HepG2 (cell line): ENCODE measurements around the gene FIS1. TPM values are rescaled to one million over a fixed set of nuclear protein-coding genes. Genes with fewer than 3 reads are reported as not detected.

Experiments used
- HMGA1 ChIP-seq: sonication (generic); formaldehyde crosslinking; conservative IDR thresholded peaks from 2 replicates; pipeline ENCODE4 v1.4.0; 2020; ENCODE audit warnings: missing genetic modification reagents
- NCOA1 ChIP-seq: sonication (generic); formaldehyde crosslinking; IDR thresholded peaks from 2 replicates; pipeline ENCODE4 v1.9.0; 2021; ENCODE audit warnings: missing genetic modification reagents
- NFAT5 ChIP-seq: sonication (generic); formaldehyde crosslinking; IDR thresholded peaks from 2 replicates; pipeline ENCODE4 v1.4.0; 2020; ENCODE audit warnings: missing genetic modification reagents
- PHF21A ChIP-seq: sonication (generic); formaldehyde crosslinking; IDR thresholded peaks from 2 replicates; pipeline ENCODE4 v1.5.0; 2020; ENCODE audit warnings: mild to moderate bottlenecking, missing genetic modification reagents
- RFX3 ChIP-seq: IDR thresholded peaks from 2 replicates; pipeline ENCODE4 v1.6.1; 2016; ENCODE audit warnings: missing biosample characterization, missing genetic modification reagents
- TBL1XR1 ChIP-seq: fragments of 150-350 bp; IDR thresholded peaks from 2 replicates; pipeline ENCODE4 v1.6.1; 2014; ENCODE audit warnings: borderline replicate concordance, low read length; ENCODE audit not compliant: partially characterized antibody
- ZBTB7B ChIP-seq: sonication (generic); formaldehyde crosslinking; IDR thresholded peaks from 2 replicates; pipeline ENCODE4 v1.4.0; 2020; ENCODE audit warnings: missing genetic modification reagents
- ZNF18 ChIP-seq: sonication (generic); formaldehyde crosslinking; IDR thresholded peaks from 2 replicates; pipeline ENCODE4 v1.8.0; 2022; ENCODE audit warnings: mild to moderate bottlenecking, missing genetic modification reagents; ENCODE audit not compliant: insufficient replicate concordance
- ZNF24 ChIP-seq: fragments of 450-650 bp; IDR thresholded peaks from 2 replicates; pipeline ENCODE4 v1.6.1; 2017; ENCODE audit warnings: antibody characterized with exemption, mild to moderate bottlenecking
- ZNF609 ChIP-seq: sonication (generic); formaldehyde crosslinking; IDR thresholded peaks from 2 replicates; pipeline ENCODE4 v1.4.0; 2020; ENCODE audit warnings: mild to moderate bottlenecking, missing genetic modification reagents, borderline replicate concordance
- ZZZ3 ChIP-seq: sonication (generic); formaldehyde crosslinking; IDR thresholded peaks from 2 replicates; pipeline ENCODE4 v1.4.0; 2020; ENCODE audit warnings: missing genetic modification reagents, mild to moderate bottlenecking, borderline replicate concordance
- polyA plus RNA-seq, 8 experiments: library from polyadenylated mRNA; depleted of rRNA in 3 of 8; stranded (reverse) in 7 of 8; unstranded in 1 of 8; fragments of >200 nt; fragmentation: Illumina TruSeq in 4 of 8; extraction: Trizol in 4 of 8; gene quantifications; 2 replicates each; pipeline versions ENCODE4 v1.2.1 to v1.2.3, GENCODE V29; 2011 to 2016; ENCODE audit warnings: low read depth in 4 of 8, missing spikeins in 1 of 8, mixed read lengths in 1 of 8; ENCODE audit not compliant: insufficient read depth in 1 of 8
- total RNA-seq, 5 experiments: library from RNA; depleted of rRNA; stranded (reverse); fragments of >200 nt; fragmentation: Illumina TruSeq; extraction: Trizol; gene quantifications; 2 replicates each; pipeline ENCODE4 v1.2.3, GENCODE V29; 2016; ENCODE audit warnings: low read depth in 1 of 5

FIS1 gene
- total and polyA plus RNA-seq, 2 of the 13 experiments (the other 11 are each of a cell fraction or from before 2014, with no cell fraction given): 97.5 to 101 TPM

- TF ChIP-seq ZNF18 (CRISPR knock-in tag) (no peak), ZZZ3 (CRISPR knock-in tag) (no peak), ZBTB7B (CRISPR knock-in tag) (peak; percentile 42; the same call in 1 of the 2 replicates), ZNF24 (no peak), NFAT5 (CRISPR knock-in tag) (no peak), RFX3 (CRISPR knock-in tag) (no peak), ZNF609 (no peak), TBL1XR1 (no peak), HMGA1 (CRISPR knock-in tag) (no peak), PHF21A (CRISPR knock-in tag) (no peak), NCOA1 (CRISPR knock-in tag) (no peak)
Observed at GRCh38 chr7:101231644-101232043, 13.2 kb downstream of the FIS1 start (continued).
